HEK293 (cell line): ENCODE data around the gene WDR41.
"Not testable (repeated sequence)": the region's sequence is repeated elsewhere in the genome, so short reads cannot be mapped to it uniquely, and the experiment has no call there.

Experiments used
- KLF10 ChIP-seq: fragments of 450-650 bp; IDR thresholded peaks from 2 replicates; pipeline ENCODE4 v1.5.1; 2018; ENCODE audit warnings: missing biosample characterization, mild to moderate bottlenecking, missing genetic modification characterization
- TCF7L2 ChIP-seq: IDR thresholded peaks from 2 replicates; pipeline ENCODE4 v1.6.1; 2011; ENCODE audit warnings: low read depth, mild to moderate bottlenecking, inconsistent platforms, low read length, moderate library complexity, borderline replicate concordance
- ZNF274 ChIP-seq, 2 experiments: fragments of 200-500 bp in 1 of 2; fragments of 450-650 bp in 1 of 2; sonication (Bioruptor generic) in 1 of 2; formaldehyde crosslinking in 1 of 2; IDR thresholded peaks; 2 replicates each; pipeline versions ENCODE4 v1.5.1 to v1.6.1; 2014 to 2016; ENCODE audit warnings: borderline replicate concordance in 1 of 2, inconsistent platforms in 1 of 2, low read length in 1 of 2, missing biosample characterization in 1 of 2, missing genetic modification characterization in 1 of 2
- ZNF404 ChIP-seq: fragments of 450-650 bp; formaldehyde crosslinking; IDR thresholded peaks from 2 replicates; pipeline ENCODE4 v1.5.1; 2017; ENCODE audit warnings: missing biosample characterization, missing genetic modification characterization
- ZNF423 ChIP-seq: fragments of 450-650 bp; formaldehyde crosslinking; IDR thresholded peaks from 2 replicates; pipeline ENCODE4 v1.5.1; 2016; ENCODE audit warnings: missing biosample characterization, missing genetic modification characterization
- ZNF561 ChIP-seq: fragments of 450-650 bp; IDR thresholded peaks from 2 replicates; pipeline ENCODE4 v1.5.1; 2018; ENCODE audit warnings: missing biosample characterization, missing genetic modification characterization, borderline replicate concordance
- ZNF843 ChIP-seq: fragments of 450-650 bp; formaldehyde crosslinking; IDR thresholded peaks from 2 replicates; pipeline ENCODE4 v1.5.1; 2016; ENCODE audit warnings: missing biosample characterization, missing genetic modification characterization
- TF ChIP-seq, protein P1 (sequence below): fragments of 450-650 bp; formaldehyde crosslinking; IDR thresholded peaks from 2 replicates; pipeline ENCODE4 v1.5.1; 2016; ENCODE audit warnings: missing biosample characterization, missing genetic modification characterization
- TF ChIP-seq, protein P2 (sequence below): fragments of 450-650 bp; IDR thresholded peaks from 2 replicates; pipeline ENCODE4 v1.5.1; 2018; ENCODE audit warnings: missing biosample characterization, missing genetic modification characterization

DNA sequence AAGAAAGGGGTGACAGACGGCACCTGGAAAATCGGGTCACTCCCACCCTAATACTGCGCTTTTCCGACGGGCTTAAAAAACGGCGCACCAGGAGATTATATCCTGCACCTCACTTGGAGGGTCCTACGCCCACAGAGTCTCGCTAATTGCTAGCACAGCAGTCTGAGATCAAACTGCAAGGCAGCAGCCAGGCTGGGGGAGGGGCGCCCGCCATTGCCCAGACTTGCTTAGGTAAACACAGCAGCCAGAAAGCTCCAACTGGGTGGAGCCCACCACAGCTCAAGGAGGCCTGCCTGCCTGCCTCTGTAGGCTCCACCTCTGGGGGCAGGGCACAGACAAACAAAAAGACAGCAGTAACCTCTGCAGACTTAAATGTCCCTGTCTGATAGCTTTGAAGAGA is 17.1 kb downstream of the WDR41 start:
- not testable (repeated sequence) for TF ChIP-seq ZNF404; ZNF274 (IDR thresholded peaks at IDR 0.05; ENCODE audit: low read length); ZNF274 (tag by site-specific recombination; IDR thresholded peaks at IDR 0.05; ENCODE audit: borderline replicate concordance); ZNF561 (tag by site-specific recombination); ZNF423 (tag by site-specific recombination); TCF7L2; KLF10 (tag by site-specific recombination); ZNF843 (tag by site-specific recombination)
- TF ChIP-seq, protein P1, sequence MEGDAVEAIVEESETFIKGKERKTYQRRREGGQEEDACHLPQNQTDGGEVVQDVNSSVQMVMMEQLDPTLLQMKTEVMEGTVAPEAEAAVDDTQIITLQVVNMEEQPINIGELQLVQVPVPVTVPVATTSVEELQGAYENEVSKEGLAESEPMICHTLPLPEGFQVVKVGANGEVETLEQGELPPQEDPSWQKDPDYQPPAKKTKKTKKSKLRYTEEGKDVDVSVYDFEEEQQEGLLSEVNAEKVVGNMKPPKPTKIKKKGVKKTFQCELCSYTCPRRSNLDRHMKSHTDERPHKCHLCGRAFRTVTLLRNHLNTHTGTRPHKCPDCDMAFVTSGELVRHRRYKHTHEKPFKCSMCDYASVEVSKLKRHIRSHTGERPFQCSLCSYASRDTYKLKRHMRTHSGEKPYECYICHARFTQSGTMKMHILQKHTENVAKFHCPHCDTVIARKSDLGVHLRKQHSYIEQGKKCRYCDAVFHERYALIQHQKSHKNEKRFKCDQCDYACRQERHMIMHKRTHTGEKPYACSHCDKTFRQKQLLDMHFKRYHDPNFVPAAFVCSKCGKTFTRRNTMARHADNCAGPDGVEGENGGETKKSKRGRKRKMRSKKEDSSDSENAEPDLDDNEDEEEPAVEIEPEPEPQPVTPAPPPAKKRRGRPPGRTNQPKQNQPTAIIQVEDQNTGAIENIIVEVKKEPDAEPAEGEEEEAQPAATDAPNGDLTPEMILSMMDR (tag by site-specific recombination), result not testable (repeated sequence)
- TF ChIP-seq, protein P2, sequence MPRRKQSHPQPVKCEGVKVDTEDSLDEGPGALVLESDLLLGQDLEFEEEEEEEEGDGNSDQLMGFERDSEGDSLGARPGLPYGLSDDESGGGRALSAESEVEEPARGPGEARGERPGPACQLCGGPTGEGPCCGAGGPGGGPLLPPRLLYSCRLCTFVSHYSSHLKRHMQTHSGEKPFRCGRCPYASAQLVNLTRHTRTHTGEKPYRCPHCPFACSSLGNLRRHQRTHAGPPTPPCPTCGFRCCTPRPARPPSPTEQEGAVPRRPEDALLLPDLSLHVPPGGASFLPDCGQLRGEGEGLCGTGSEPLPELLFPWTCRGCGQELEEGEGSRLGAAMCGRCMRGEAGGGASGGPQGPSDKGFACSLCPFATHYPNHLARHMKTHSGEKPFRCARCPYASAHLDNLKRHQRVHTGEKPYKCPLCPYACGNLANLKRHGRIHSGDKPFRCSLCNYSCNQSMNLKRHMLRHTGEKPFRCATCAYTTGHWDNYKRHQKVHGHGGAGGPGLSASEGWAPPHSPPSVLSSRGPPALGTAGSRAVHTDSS (tag by site-specific recombination), result not testable (repeated sequence)
